B cell (primary cell): Measurements from ENCODE around the gene NMT2. TPM values are rescaled to one million over a fixed set of nuclear protein-coding genes. Genes with fewer than 3 reads are reported as not detected.

ENCODE experiments used
- ATAC-seq: fragments of 200-7000 bp; cut with Tn5 transposase; one replicate; pipeline ENCODE4 v1.10.0; 2021; ENCODE audit warnings: low read depth, mild to moderate bottlenecking, moderate number of reproducible peaks, moderate library complexity
- CTCF ChIA-PET: fragments of 350-600 bp; sonication (Branson Sonifier 250); formaldehyde crosslinking; loops from one replicate; lab custom pipeline; 2021; ENCODE audit warnings: antibody characterized with exemption, inconsistent platforms; lab: Charles Lee
- POLR2A ChIA-PET: fragments of 350-600 bp; sonication (Branson Sonifier 250); formaldehyde crosslinking; loops from one replicate; lab custom pipeline; 2021; ENCODE audit warnings: antibody characterized with exemption; lab: Charles Lee
- DNase-seq: peaks from one replicate; pipeline ENCODE4 v3.0.0; 2013
- H2AFZ ChIP-seq: 2 replicates; pipeline ENCODE4 v1.6.1; 2012; ENCODE audit warnings: mild to moderate bottlenecking, low read depth, low read length; ENCODE audit not compliant: insufficient read depth, poor library complexity, severe bottlenecking
- H3K27ac ChIP-seq, 2 donors: 1 replicate in 1 of 2; 2 replicates in 1 of 2; pipeline ENCODE4 v1.5.1; 2012 to 2013; ENCODE audit warnings: low read length in 2 of 2, mild to moderate bottlenecking in 2 of 2, moderate library complexity in 1 of 2
- H3K27me3 ChIP-seq, 4 experiments: fragments of 200-600 bp in 1 of 4; sonication (generic) in 1 of 4; replicated peaks in 1 of 4; 1 replicate in 2 of 4; 2 replicates in 2 of 4; pipeline versions ENCODE4 v1.6.1 to v1.7.0; 2013 to 2016; ENCODE audit warnings: low read length in 3 of 4, mild to moderate bottlenecking in 2 of 4, mixed read lengths in 1 of 4, moderate library complexity in 1 of 4; ENCODE audit not compliant: insufficient read depth in 4 of 4, control insufficient read depth in 3 of 4; ENCODE audit errors: control extremely low read depth in 1 of 4
- H3K36me3 ChIP-seq, 2 experiments: replicated peaks in 1 of 2; 1 replicate in 1 of 2; 2 replicates in 1 of 2; pipeline versions ENCODE4 v1.6.1 to v1.7.1; 2013; ENCODE audit warnings: low read length in 1 of 2; ENCODE audit not compliant: insufficient read depth in 2 of 2, control insufficient read depth in 1 of 2; ENCODE audit errors: control extremely low read depth in 1 of 2, extremely low read depth in 1 of 2
- H3K4me1 ChIP-seq, 2 donors: fragments of 200-600 bp in 1 of 2; sonication (generic) in 1 of 2; 1 replicate in 1 of 2; 2 replicates in 1 of 2; pipeline versions ENCODE4 v1.5.1 to v1.6.1; 2013 to 2017; ENCODE audit warnings: low read length in 2 of 2; ENCODE audit not compliant: control insufficient read depth in 2 of 2, insufficient read depth in 2 of 2
- H3K4me2 ChIP-seq: replicated peaks from 2 replicates; pipeline ENCODE3; 2012; ENCODE audit warnings: mild to moderate bottlenecking, low read depth, low read length; ENCODE audit not compliant: poor library complexity, severe bottlenecking
- H3K4me3 ChIP-seq, 5 experiments: fragments of 200-600 bp in 1 of 5; sonication (generic) in 1 of 5; 1 replicate in 3 of 5; 2 replicates in 2 of 5; pipeline versions ENCODE4 v1.5.1 to v1.7.0; 2011 to 2016; ENCODE audit warnings: low read length in 4 of 5, mild to moderate bottlenecking in 4 of 5, low read depth in 2 of 5, control low read depth in 1 of 5, moderate library complexity in 1 of 5; ENCODE audit not compliant: insufficient read depth in 1 of 5; ENCODE audit errors: control extremely low read depth in 1 of 5, extremely low read depth in 1 of 5
- H3K79me2 ChIP-seq: fragments of 200-600 bp; sonication (generic); one replicate; pipeline ENCODE4 v1.6.0; 2016; ENCODE audit warnings: low read length; ENCODE audit not compliant: control insufficient read depth, insufficient read depth
- H3K9ac ChIP-seq: fragments of 200-600 bp; sonication (generic); 2 replicates; pipeline ENCODE4 v1.6.1; 2017; ENCODE audit warnings: mild to moderate bottlenecking, low read length, moderate library complexity
- H3K9me3 ChIP-seq, 3 donors: one replicate each; pipeline versions ENCODE4 v1.6.1 to v1.7.1; 2013; ENCODE audit warnings: low read length in 2 of 3; ENCODE audit not compliant: control insufficient read depth in 2 of 3, insufficient read depth in 1 of 3; ENCODE audit errors: control extremely low read depth in 1 of 3
- H4K20me1 ChIP-seq: 2 replicates; pipeline ENCODE4 v1.6.0; 2012; ENCODE audit warnings: mild to moderate bottlenecking, low read length; ENCODE audit not compliant: insufficient read depth, control insufficient read depth, poor library complexity, severe bottlenecking
- H3K27ac Mint-ChIP-seq: one replicate; pipeline ENCODE4 v1.8.0; 2021; ENCODE audit warnings: mixed read lengths
- H3K27me3 Mint-ChIP-seq: one replicate; pipeline ENCODE4 v1.8.0; 2021; ENCODE audit warnings: mixed read lengths
- H3K4me1 Mint-ChIP-seq: one replicate; pipeline ENCODE4 v1.8.0; 2021; ENCODE audit warnings: mixed read lengths
- H3K4me3 Mint-ChIP-seq: one replicate; pipeline ENCODE4 v1.8.0; 2021; ENCODE audit warnings: mixed read lengths
- H3K9me3 Mint-ChIP-seq: one replicate; pipeline ENCODE4 v1.8.0; 2022; ENCODE audit warnings: mixed read lengths; ENCODE audit not compliant: insufficient read depth
- CTCF ChIP-seq: fragments of 200-600 bp; IDR thresholded peaks from one replicate; pipeline ENCODE4 v1.8.0; 2022; ENCODE audit warnings: antibody characterized with exemption, mild to moderate bottlenecking
- EZH2 ChIP-seq: IDR thresholded peaks from 2 replicates; pipeline ENCODE4 v1.6.1; 2012; ENCODE audit warnings: borderline replicate concordance, low read depth, mild to moderate bottlenecking, moderate library complexity, low read length; ENCODE audit not compliant: insufficient read depth, poor library complexity, severe bottlenecking
- WGBS: methylation state at CpG from one replicate; pipeline ENCODE4 v1.1.5; 2013; ENCODE audit warnings: missing lambda C conversion rate; ENCODE audit not compliant: insufficient coverage; 5-methylcytosine and 5-hydroxymethylcytosine counted together
- intact Hi-C: fragments of 100-400 bp; cut with micrococcal nuclease; formaldehyde crosslinking; loops from one replicate; pipeline ENCODE4 v1.10.0; 2022
- polyA plus RNA-seq: library from polyadenylated mRNA; depleted of rRNA; stranded (reverse); fragments of >200 nt; gene quantifications from 2 replicates; pipeline ENCODE4 v1.2.3, GENCODE V29; 2012
- total RNA-seq, 2 donors: library from RNA; stranded (reverse); fragments of 120-200 nt in 1 of 2; gene quantifications; 1 replicate in 1 of 2; 2 replicates in 1 of 2; pipeline versions ENCODE4 v1.2.3 to v1.2.4, GENCODE V29; 2013 to 2022

Gene NMT2
- total and polyA plus RNA-seq, 2 donors (not counting 1 experiment from before 2014, with no cell fraction given) = 2.8 to 73.3 TPM

- Histone ChIP-seq H3K4me3 (no peak overlapping the region), H3K9ac (no peak overlapping the region), H3K9me3 (no peaks in the 10 kb centered on the region), H4K20me1 (no peaks in the 10 kb centered on the region), H3K4me2 (no peak overlapping the region), H3K79me2 (peaks cover 8% of the 10 kb centered on the region), H3K4me1 (peaks cover 21 to 27% of the 10 kb centered on the region in 2 donors), H2AFZ (no peak overlapping the region), H3K27ac (no peak overlapping the region), H3K27me3 (no peaks in the 10 kb centered on the region), H3K36me3 (no peaks in the 10 kb centered on the region)
- H3K27ac Mint-ChIP-seq = no peak overlapping the region
- TF ChIP-seq CTCF = no peak
- TF ChIP-seq EZH2 = no peak
- H3K4me3 Mint-ChIP-seq = peak overlapping the region; percentile 68
- WGBS = no CpG with 5 or more reads among the region's 2 CpGs
- H3K9me3 Mint-ChIP-seq = no peaks in the 10 kb centered on the region
- CTCF ChIA-PET = interaction anchor here (0.7 to 4.0 kb wide), 7 partner anchors 15 to 70 kb away, joined by 3 to 21 read pairs (median 3); partner anchors contain the start of gene RPP38
- H3K4me1 Mint-ChIP-seq = peaks cover 34% of the 10 kb centered on the region
- intact Hi-C loops = loop anchor here (5.0 kb wide), 1 partner anchor 289 kb away; the partner anchor contains the start of gene SUV39H2
- no peak for DNase-seq
- no peak for ATAC-seq
- H3K27me3 Mint-ChIP-seq = no peaks in the 10 kb centered on the region
- POLR2A ChIA-PET = interaction anchor here (0.6 to 3.2 kb wide), 2 partner anchors 24 to 25 kb away, joined by 6 to 24 read pairs; no protein-coding TSS in a partner anchor
These were observed 2.2 kb downstream of the NMT2 start for GRCh38 chr10:15166325-15166724.

GRCh38 chr10:15163253-15163828, 5.2 kb downstream of the NMT2 start:
- Histone ChIP-seq H2AFZ (no peak overlapping the region), H3K9ac (no peak overlapping the region), H3K4me3 (no peak overlapping the region), H4K20me1 (no peaks in the 10 kb centered on the region), H3K79me2 (peaks cover 27% of the 10 kb centered on the region), H3K4me2 (no peak overlapping the region), H3K27me3 (peaks cover 0 to 2% (median 0%) of the 10 kb centered on the region in 4 experiments), H3K4me1 (peaks cover 7 to 12% of the 10 kb centered on the region in 2 donors), H3K36me3 (no peaks in the 10 kb centered on the region), H3K9me3 (no peaks in the 10 kb centered on the region), H3K27ac (no peak overlapping the region)
- H3K27me3 Mint-ChIP-seq = peaks cover 6% of the 10 kb centered on the region
- H3K27ac Mint-ChIP-seq = no peak overlapping the region
- ATAC-seq (no peak), DNase-seq (no peak)
- H3K4me1 Mint-ChIP-seq = peaks cover 18% of the 10 kb centered on the region
- H3K9me3 Mint-ChIP-seq = no peaks in the 10 kb centered on the region
- intact Hi-C loops = no loop called here
- TF ChIP-seq CTCF (no peak), EZH2 (no peak)
- POLR2A ChIA-PET = no interaction called here
- WGBS = no CpG with 5 or more reads among the region's 2 CpGs
- H3K4me3 Mint-ChIP-seq = no peak overlapping the region
- CTCF ChIA-PET = no interaction called here
